ENCODE results near the gene NOS1AP. TPM values are rescaled to one million over a fixed set of nuclear protein-coding genes. Genes with fewer than 3 reads are reported as not detected.

The NOS1AP gene
- total RNA-seq, 4 donors from 2014 or later, result 1.1 to 3.5 (median 2.6) TPM

GRCh38 chr1:162294015-162294414 lies 224.5 kb downstream of the NOS1AP start:
- intact Hi-C loops (cut with DNase I; ENCODE audit: low total_unique reads), result no loop called here

GRCh38 chr1:162297208-162297607 lies 227.7 kb downstream of the NOS1AP start:
- intact Hi-C loops (cut with DNase I; ENCODE audit: low total_unique reads), result loop anchor here (1.0 kb wide), 1 partner anchor 23 kb away; no protein-coding TSS in a partner anchor
- no peak overlapping the region for H3K4me3 ChIP-seq (ENCODE audit: low read depth, poor library complexity, severe bottlenecking)
- DNase-seq (ENCODE audit: low spot score in 2 of 2), result no peak
- TF ChIP-seq POLR2A (IDR thresholded peaks at IDR 0.05) (no peak), CTCF (IDR thresholded peaks at IDR 0.05) (no peak)
- 88 to 90% methylated on average over 4 of the region's 4 CpGs for WGBS, 2 donors

More at GRCh38 chr1:162294015-162294414, 224.5 kb downstream of the NOS1AP start:
- H3K4me3 ChIP-seq (ENCODE audit: low read depth, poor library complexity, severe bottlenecking), result no peak overlapping the region
- 82 to 84% methylated on average over 3 of the region's 3 CpGs for WGBS, 2 donors
- no peak for DNase-seq (ENCODE audit: low spot score in 2 of 2)
- no peak for TF ChIP-seq POLR2A (IDR thresholded peaks at IDR 0.05)
- no peak for TF ChIP-seq CTCF (IDR thresholded peaks at IDR 0.05)

GRCh38 chr1:162298266-162298665 lies 228.8 kb downstream of the NOS1AP start:
- intact Hi-C loops (cut with DNase I; ENCODE audit: low total_unique reads), result no loop called here
- no peak for TF ChIP-seq POLR2A (IDR thresholded peaks at IDR 0.05)
- TF ChIP-seq CTCF (IDR thresholded peaks at IDR 0.05), result no peak
- DNase-seq (ENCODE audit: low spot score in 2 of 2), result no peak
- no peak overlapping the region for H3K4me3 ChIP-seq (ENCODE audit: low read depth, poor library complexity, severe bottlenecking)
- 88% methylated on average over 2 of the region's 2 CpGs for WGBS, 2 donors

- TF ChIP-seq POLR2A (IDR thresholded peaks at IDR 0.05), result no peak
- TF ChIP-seq CTCF (IDR thresholded peaks at IDR 0.05), result no peak
- H3K4me3 ChIP-seq (ENCODE audit: low read depth, poor library complexity, severe bottlenecking), result no peak overlapping the region
- no peak for DNase-seq (ENCODE audit: low spot score in 2 of 2)
- intact Hi-C loops (cut with DNase I; ENCODE audit: low total_unique reads), result no loop called here
Measured at GRCh38 chr1:162299018-162299417, 229.5 kb downstream of the NOS1AP start.

- no peak for DNase-seq (ENCODE audit: low spot score in 2 of 2)
- no peak overlapping the region for H3K4me3 ChIP-seq (ENCODE audit: low read depth, poor library complexity, severe bottlenecking)
- intact Hi-C loops (cut with DNase I; ENCODE audit: low total_unique reads), result no loop called here
- TF ChIP-seq POLR2A (IDR thresholded peaks at IDR 0.05), result no peak
- no peak for TF ChIP-seq CTCF (IDR thresholded peaks at IDR 0.05)
- 76 to 78% methylated on average over 8 of the region's 8 CpGs for WGBS, 2 donors
Measured at GRCh38 chr1:162300057-162300917, 230.8 kb downstream of the NOS1AP start.

All from lower leg skin (tissue), 4 donors.